Activated CD4-positive, alpha-beta T cell treated with anti-CD3 and anti-CD28 coated beads, Interleukin-2, amount 10 ng/mL, durations not matched to agents 24 days and 14 days (primary cell): ENCODE data around the gene CFAP61. TPM values are rescaled to one million over a fixed set of nuclear protein-coding genes. Genes with fewer than 3 reads are reported as not detected.

ENCODE experiments used
- DNase-seq: peaks from one replicate; pipeline ENCODE4 v3.0.0; 2022
- H3K27ac Mint-ChIP-seq: one replicate; pipeline ENCODE4 v1.8.0; 2022; ENCODE audit warnings: mild to moderate bottlenecking, mixed read lengths
- H3K27me3 Mint-ChIP-seq: one replicate; pipeline ENCODE4 v1.8.0; 2022; ENCODE audit warnings: mixed read lengths
- H3K36me3 Mint-ChIP-seq: one replicate; pipeline ENCODE4 v1.8.0; 2022; ENCODE audit warnings: low read depth, mild to moderate bottlenecking, mixed read lengths
- H3K4me1 Mint-ChIP-seq: one replicate; pipeline ENCODE4 v1.8.0; 2021; ENCODE audit warnings: mixed read lengths
- H3K4me3 Mint-ChIP-seq: one replicate; pipeline ENCODE4 v1.8.0; 2022; ENCODE audit warnings: mild to moderate bottlenecking, moderate library complexity, mixed read lengths
- H3K9me3 Mint-ChIP-seq: one replicate; pipeline ENCODE4 v1.8.0; 2021; ENCODE audit warnings: mixed read lengths
- intact Hi-C: fragments of 100-400 bp; cut with micrococcal nuclease; formaldehyde crosslinking; loops from one replicate; pipeline ENCODE4 v1.15.1; 2023
- total RNA-seq: library from RNA; stranded (reverse); gene quantifications from 2 replicates; pipeline ENCODE4 v1.2.3, GENCODE V29; 2022

Gene CFAP61
- total RNA-seq, 1 donor from 2014 or later: not detected

DNA sequence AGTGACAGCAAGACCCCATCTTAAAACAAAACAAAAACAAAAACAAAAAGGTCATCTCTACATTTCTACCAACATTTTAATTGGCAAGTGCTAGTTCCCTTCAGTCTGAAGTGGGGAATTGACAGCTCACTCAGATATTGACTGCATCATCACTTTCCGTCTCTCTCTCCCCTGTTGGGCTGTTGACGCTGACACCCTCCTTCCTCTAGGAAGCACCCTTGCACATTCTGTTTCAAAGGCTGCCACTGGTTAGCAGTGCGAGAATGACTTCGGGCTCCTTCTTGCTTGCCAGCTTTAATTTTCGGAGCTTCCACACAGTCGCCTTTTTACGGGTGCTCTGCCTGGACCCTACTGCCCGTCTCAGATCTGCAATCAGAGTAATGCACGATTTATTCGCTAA is 218.9 kb downstream of the CFAP61 start:
- no peaks in the 10 kb centered on the region for H3K36me3 Mint-ChIP-seq
- no peaks in the 10 kb centered on the region for H3K9me3 Mint-ChIP-seq
- H3K27me3 Mint-ChIP-seq: peaks cover 7% of the 10 kb centered on the region
- H3K4me3 Mint-ChIP-seq: no peak overlapping the region
- DNase-seq: no peak
- H3K4me1 Mint-ChIP-seq: no peaks in the 10 kb centered on the region
- H3K27ac Mint-ChIP-seq: no peak overlapping the region
- intact Hi-C loops: no loop called here

DNA sequence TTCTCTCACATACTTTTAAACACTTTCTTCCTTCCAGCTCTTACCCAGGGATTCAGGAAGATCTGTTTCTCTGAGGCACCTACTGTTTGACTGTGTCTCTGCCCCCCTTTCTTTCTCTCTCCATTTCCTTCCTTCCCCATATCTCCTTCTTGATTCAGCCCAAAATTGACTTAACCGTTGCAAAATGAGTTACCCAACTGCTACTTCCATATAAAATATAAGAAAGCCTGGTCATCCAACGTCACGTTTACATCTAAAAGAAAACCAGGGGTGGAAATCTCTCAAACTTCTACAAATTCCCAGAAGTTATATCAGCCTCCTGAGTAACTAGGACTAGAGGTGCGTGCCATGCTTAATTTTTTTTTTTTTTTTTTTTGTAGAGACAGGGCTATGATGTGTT is 220.4 kb downstream of the CFAP61 start:
- H3K9me3 Mint-ChIP-seq: no peaks in the 10 kb centered on the region
- H3K27me3 Mint-ChIP-seq: peaks cover 17% of the 10 kb centered on the region
- intact Hi-C loops: no loop called here
- no peak for DNase-seq
- no peaks in the 10 kb centered on the region for H3K4me1 Mint-ChIP-seq
- no peak overlapping the region for H3K27ac Mint-ChIP-seq
- H3K4me3 Mint-ChIP-seq: no peak overlapping the region
- no peaks in the 10 kb centered on the region for H3K36me3 Mint-ChIP-seq

DNA sequence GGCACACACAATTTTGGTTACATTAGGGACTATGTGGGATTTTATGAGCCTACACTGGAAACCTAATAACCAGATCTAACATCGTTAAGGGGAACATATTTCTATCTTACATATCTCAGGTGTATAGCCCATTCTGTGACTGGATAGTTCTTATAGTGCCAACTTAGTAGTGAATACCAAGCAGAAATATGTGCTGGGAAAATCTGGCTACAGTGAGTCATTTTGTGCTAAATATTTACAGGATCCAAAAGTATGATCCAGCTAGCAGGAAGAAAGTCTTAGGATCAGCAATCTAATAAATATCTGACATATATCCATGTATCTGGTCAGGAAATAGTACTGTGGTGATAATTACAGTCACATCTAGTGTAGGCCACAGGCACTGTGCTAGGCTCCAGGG is 221.0 kb downstream of the CFAP61 start:
- Mint-ChIP-seq H3K4me3 (no peak overlapping the region), H3K4me1 (no peaks in the 10 kb centered on the region), H3K36me3 (no peaks in the 10 kb centered on the region), H3K27ac (no peak overlapping the region), H3K9me3 (no peaks in the 10 kb centered on the region), H3K27me3 (peaks cover 20% of the 10 kb centered on the region)
- DNase-seq: no peak
- intact Hi-C loops: no loop called here

DNA sequence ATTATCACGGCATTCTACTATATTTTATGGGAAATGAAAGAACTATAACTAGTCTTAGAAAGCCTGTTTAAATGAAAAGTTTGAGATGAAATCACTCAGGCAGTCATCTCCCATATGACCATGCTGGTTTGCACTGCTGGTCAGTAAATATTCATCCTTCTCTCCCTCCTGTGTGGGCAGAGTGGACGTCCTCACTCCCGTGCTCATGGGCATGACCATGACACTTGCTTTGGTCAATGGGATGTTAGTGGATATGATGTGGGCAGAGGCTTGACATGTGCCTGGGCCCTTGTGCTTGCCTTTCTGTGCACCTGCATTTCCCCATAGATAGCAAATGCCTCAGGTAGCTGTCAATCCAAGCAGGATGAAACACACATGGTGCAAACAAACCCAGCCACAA is 222.5 kb downstream of the CFAP61 start:
- Mint-ChIP-seq H3K4me1 (no peaks in the 10 kb centered on the region), H3K36me3 (no peaks in the 10 kb centered on the region), H3K27me3 (peaks cover 20% of the 10 kb centered on the region), H3K27ac (no peak overlapping the region), H3K9me3 (no peaks in the 10 kb centered on the region), H3K4me3 (no peak overlapping the region)
- intact Hi-C loops: no loop called here
- no peak for DNase-seq

DNA sequence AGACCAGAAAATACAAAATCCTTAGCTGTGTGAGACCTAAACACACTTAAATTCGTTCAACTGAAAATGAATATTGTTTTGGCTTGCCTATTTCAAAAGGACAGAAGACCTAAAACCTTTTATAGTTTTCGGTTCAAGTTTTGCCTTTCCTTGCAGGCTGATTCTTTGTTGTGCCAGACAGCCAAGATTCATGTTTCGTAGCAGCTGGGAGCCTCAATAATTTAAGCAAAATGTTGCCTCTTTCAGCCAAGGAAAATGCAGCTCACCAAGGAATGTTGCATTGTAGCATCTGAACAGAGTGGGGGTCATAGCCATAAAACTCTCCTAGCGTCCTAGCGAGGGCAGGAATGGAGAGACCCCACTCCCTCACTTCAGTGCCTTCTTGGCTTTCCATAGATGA is 223.3 kb downstream of the CFAP61 start:
- DNase-seq: no peak
- Mint-ChIP-seq H3K36me3 (no peaks in the 10 kb centered on the region), H3K9me3 (no peaks in the 10 kb centered on the region), H3K27ac (no peak overlapping the region), H3K4me3 (no peak overlapping the region), H3K4me1 (no peaks in the 10 kb centered on the region), H3K27me3 (peaks cover 20% of the 10 kb centered on the region)
- intact Hi-C loops: no loop called here

DNA sequence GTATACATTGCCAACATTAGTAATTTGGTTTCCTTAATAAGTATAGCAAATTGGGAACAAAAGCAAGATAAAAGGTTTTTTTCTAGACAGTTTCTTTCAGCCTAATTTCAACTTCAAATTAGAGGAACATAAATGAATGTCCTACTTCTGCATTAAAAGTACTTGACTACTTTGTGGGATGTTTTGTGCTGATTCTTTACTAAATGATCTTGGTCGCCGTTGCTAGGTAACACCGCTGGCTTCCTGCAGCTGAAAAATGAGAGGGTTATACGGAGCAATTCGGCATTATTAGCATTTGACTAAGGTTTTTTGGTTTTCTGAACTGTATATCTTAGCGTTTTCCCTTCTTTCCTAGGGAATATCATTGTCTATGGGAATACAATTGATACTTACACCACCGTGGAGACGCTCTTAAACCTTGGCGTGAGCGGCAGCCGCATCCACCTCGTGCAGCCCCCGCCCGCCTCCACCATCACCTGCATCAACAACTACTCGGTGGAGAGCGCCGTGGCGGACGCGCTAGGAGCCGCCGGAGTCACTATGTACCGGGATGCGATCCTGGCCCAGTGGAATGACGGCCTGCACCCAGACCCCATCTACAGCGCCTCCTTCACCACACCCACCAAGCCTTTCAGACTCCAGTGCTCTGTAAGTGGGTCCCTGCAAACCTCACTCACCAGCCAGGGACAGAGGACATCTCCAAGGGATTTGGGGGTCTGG is 224.6 kb downstream of the CFAP61 start:
- intact Hi-C loops: no loop called here
- H3K9me3 Mint-ChIP-seq: no peaks in the 10 kb centered on the region
- no peak overlapping the region for H3K27ac Mint-ChIP-seq
- H3K36me3 Mint-ChIP-seq: no peaks in the 10 kb centered on the region
- no peak overlapping the region for H3K4me3 Mint-ChIP-seq
- H3K27me3 Mint-ChIP-seq: peaks cover 18% of the 10 kb centered on the region
- no peak for DNase-seq
- no peaks in the 10 kb centered on the region for H3K4me1 Mint-ChIP-seq

DNA sequence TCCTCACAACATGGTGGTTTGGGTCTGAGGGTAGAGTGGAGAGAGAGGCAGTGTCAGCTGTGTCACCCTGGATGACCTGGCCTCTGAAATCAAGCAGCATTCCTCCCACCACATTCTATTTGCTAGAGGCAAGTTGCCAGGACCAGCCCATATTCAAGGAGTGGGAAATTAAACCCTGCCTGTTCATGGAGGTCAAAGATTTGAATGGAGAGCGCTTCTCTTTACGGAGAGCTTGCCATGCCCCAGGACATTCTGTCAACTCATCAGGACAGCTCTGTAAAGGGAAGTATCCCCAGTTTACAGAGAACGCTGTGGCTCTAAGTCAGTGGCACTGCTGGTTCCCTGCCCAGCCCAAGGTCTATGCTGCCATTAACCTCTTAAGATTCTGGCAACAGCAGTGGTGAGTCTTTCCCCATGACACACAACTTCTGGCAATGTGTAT is 225.6 kb downstream of the CFAP61 start:
- Mint-ChIP-seq H3K4me1 (no peaks in the 10 kb centered on the region), H3K9me3 (no peaks in the 10 kb centered on the region), H3K27ac (no peak overlapping the region), H3K36me3 (no peaks in the 10 kb centered on the region), H3K27me3 (peaks cover 18% of the 10 kb centered on the region), H3K4me3 (no peak overlapping the region)
- intact Hi-C loops: no loop called here
- DNase-seq: no peak

DNA sequence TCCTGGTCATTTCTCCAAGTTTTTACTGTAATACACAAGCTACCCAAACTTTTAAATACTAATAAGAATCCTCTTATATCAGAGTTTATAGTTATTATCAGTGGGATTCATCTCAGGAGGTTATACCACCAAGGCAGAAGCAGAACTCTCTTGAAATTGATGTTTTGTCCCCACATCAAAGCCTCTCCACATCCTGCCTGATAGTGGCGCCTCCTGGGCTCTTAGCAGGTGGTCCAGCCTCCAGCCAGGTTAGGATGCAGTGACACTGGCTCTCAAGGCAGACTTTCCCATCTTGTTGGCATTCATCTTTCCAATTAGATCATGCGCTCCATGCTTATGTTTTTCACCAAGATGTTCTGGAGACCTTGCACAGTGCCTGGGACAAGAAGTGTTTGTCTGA is 233.7 kb downstream of the CFAP61 start:
- H3K27ac Mint-ChIP-seq: no peak overlapping the region
- peaks cover 8% of the 10 kb centered on the region for H3K27me3 Mint-ChIP-seq
- intact Hi-C loops: no loop called here
- no peak overlapping the region for H3K4me3 Mint-ChIP-seq
- no peak for DNase-seq
- H3K9me3 Mint-ChIP-seq: no peaks in the 10 kb centered on the region
- no peaks in the 10 kb centered on the region for H3K36me3 Mint-ChIP-seq
- no peaks in the 10 kb centered on the region for H3K4me1 Mint-ChIP-seq

DNA sequence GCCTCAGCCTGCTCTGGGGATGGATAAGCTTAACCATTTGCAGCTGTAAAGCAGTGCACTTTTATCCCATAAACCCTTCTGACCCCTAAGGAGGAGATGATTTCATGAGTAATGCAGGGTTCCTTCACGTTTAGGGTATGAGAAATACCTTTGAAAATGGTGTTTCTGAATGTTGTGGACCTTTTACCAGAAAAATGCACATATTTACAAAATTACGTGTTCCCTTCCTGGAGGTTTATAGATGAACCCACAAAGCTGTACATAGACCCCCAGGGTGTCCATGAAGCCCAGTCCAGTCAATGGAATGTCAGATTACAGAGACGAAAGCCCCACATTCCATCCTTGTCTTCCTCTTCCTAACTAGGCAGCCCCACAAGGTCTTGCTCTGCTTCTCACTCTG is 237.0 kb downstream of the CFAP61 start:
- Mint-ChIP-seq H3K27ac (no peak overlapping the region), H3K4me1 (no peaks in the 10 kb centered on the region), H3K27me3 (peaks cover 7% of the 10 kb centered on the region), H3K36me3 (no peaks in the 10 kb centered on the region), H3K9me3 (no peaks in the 10 kb centered on the region), H3K4me3 (no peak overlapping the region)
- no peak for DNase-seq
- intact Hi-C loops: no loop called here

DNA sequence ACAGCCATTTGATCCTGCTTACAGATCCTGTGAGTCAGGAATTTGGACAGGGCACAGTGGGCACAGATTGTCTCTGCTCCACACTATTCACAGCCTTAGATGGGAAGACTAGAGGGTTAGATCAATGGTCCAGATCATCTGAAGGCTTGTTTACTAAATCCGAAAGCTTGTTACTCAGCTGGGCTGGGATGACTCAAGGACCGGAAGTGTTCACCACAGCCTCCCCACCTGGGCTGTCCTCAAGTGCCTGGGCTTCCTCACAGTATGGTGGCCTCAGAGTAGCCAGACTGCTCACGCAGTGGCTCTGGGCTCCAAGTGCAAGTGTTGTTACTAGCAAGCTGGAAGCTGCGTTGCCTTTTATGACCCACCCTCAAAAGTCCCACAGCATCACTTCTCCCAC is 240.1 kb downstream of the CFAP61 start:
- H3K27ac Mint-ChIP-seq: no peak overlapping the region
- H3K9me3 Mint-ChIP-seq: no peaks in the 10 kb centered on the region
- intact Hi-C loops: no loop called here
- DNase-seq: no peak
- H3K27me3 Mint-ChIP-seq: peaks cover 3% of the 10 kb centered on the region
- H3K4me3 Mint-ChIP-seq: no peak overlapping the region
- no peaks in the 10 kb centered on the region for H3K36me3 Mint-ChIP-seq
- no peaks in the 10 kb centered on the region for H3K4me1 Mint-ChIP-seq

DNA sequence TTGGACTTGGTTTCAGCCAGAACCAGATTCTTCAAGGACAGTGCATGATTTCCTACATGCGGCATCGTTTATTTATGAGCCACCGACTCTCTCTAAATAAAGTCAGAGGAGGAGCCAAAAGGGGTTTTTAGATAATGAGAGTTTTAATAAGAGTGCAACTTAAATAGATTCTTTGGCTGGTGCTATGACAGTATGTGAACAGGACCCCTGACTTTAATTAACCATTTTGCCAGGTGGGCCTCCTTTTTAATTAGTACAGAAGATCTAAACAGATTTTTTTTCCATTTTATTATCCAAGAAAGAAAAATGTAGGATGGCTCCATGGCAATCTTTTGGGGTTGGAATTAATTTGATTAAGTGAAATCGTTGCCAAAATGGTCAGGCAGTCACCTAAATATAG is 240.8 kb downstream of the CFAP61 start:
- Mint-ChIP-seq H3K9me3 (no peaks in the 10 kb centered on the region), H3K36me3 (no peaks in the 10 kb centered on the region), H3K27ac (no peak overlapping the region), H3K27me3 (no peaks in the 10 kb centered on the region), H3K4me3 (no peak overlapping the region), H3K4me1 (no peaks in the 10 kb centered on the region)
- intact Hi-C loops: no loop called here
- no peak for DNase-seq

DNA sequence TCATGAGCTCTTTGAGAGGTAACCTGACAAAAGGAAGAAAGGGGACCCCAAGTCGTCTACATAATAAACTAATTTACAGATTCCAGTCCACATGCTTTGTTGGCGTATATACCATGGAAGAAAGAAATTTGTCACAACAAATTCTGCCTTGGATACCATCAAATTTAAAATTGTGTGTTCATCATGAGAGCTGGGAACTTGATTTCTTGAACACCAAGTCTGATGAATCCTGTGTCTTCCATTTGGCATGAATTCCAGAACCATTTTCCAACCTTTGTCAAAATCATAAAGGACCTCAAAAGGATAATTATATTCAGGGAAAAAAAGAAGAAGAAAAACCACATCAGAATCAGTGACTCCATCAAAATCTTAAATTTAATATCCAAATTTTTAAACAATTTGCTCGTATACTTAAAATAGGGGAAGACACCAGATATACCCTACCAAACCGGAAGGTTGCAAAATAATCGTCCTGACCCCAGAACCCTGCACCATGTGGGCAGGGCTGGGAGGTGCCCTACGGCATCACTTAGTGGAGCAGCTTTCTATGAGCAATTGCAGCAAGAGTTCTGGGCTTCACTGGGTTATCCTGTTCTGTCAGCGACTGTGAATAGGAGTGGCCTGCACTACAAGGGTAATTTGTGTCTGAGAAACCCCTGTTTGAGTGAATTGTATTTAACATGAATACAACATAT is 241.5 kb downstream of the CFAP61 start:
- Mint-ChIP-seq H3K27ac (no peak overlapping the region), H3K36me3 (no peaks in the 10 kb centered on the region), H3K27me3 (no peaks in the 10 kb centered on the region), H3K4me3 (no peak overlapping the region), H3K9me3 (no peaks in the 10 kb centered on the region), H3K4me1 (no peaks in the 10 kb centered on the region)
- intact Hi-C loops: no loop called here
- DNase-seq: no peak

DNA sequence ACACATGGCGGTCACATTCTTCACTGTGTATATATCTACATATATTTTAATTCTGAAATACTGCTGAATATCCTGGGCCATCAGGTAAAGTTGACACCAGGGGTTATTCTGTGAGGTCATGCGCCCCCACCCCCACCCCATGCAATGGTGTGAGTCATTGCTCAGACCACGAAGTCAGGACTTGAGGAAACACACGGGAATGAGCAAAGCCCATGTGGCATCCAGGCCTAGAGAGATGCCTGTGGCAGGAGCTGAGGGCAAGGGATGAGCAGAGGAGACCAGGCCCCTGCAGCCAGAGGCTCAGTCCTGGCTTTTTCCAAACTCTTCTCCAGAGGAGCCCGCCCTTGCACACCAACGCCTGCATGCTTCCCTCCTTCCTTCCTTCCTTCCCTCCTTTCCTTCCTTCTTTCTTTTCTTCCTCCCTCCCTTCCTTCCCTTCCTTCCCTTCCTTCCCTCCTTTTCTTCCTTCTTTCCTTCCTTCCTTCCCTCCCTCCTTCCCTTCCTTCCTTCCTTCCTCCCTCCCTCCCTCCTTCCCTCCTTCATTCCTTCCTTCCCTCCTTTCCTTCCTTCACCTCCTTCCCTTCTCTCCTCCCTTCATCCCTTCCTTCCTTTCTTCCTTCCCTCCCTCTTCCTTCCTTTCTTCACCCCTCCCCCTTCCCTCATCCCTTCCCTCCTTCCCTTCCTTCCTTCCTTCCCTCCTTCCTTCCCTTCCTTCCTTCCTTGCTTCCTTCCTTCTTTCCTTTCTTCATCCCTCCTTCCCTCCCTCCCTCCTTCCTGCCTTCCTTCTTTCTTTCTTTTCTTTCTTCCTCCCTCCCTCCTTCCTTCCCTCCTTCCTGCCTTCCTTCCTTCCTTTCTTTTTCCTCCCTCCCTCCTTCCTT is 243.5 kb downstream of the CFAP61 start:
- DNase-seq: no peak
- H3K4me1 Mint-ChIP-seq: no peaks in the 10 kb centered on the region
- H3K27ac Mint-ChIP-seq: no peak overlapping the region
- H3K36me3 Mint-ChIP-seq: no peaks in the 10 kb centered on the region
- no peaks in the 10 kb centered on the region for H3K27me3 Mint-ChIP-seq
- H3K4me3 Mint-ChIP-seq: no peak overlapping the region
- no peaks in the 10 kb centered on the region for H3K9me3 Mint-ChIP-seq
- intact Hi-C loops: no loop called here

DNA sequence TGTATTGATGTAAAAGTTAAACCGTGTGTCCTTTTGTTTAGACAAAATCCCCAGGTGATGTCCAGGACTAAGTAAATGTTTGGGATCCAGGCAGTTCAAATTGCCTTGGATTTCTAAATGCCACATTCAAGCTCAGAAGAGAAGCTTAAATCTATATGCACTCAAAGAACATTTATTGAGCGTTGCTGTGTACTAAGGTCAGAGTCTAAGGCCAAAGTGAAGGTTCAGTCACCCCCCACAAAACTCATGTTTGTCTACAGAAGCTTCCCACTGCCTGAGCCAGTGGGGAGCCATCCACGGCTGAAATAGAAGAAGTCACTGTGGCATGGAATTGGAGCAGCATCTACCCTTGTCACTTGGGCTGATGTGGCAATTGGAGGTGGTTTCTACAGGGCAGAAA is 244.8 kb downstream of the CFAP61 start:
- Mint-ChIP-seq H3K36me3 (no peaks in the 10 kb centered on the region), H3K9me3 (no peaks in the 10 kb centered on the region), H3K4me1 (no peaks in the 10 kb centered on the region), H3K27ac (no peak overlapping the region), H3K27me3 (no peaks in the 10 kb centered on the region), H3K4me3 (no peak overlapping the region)
- no peak for DNase-seq
- intact Hi-C loops: no loop called here
